ENCODE data around the gene ATXN10.

- TF ChIP-seq CTCF (IDR thresholded peaks at IDR 0.05) (no peak), POLR2A (IDR thresholded peaks at IDR 0.05) (no peak)
Observed at GRCh38 chr22:45742866-45743450, 71.3 kb downstream of the ATXN10 start.
